Uterus (tissue), 2 donors: ENCODE measurements around the gene CDC25A.

Source experiments
- CTCF ChIP-seq, 4 experiments: fragments of 200-600 bp in 2 of 4; fragments of 450-650 bp in 2 of 4; sonication (generic) in 2 of 4; IDR thresholded peaks; one replicate each; pipeline ENCODE4 v1.5.1; 2016 to 2019; ENCODE audit warnings: antibody characterized with exemption in 4 of 4, mild to moderate bottlenecking in 2 of 4, moderate library complexity in 1 of 4
- POLR2A ChIP-seq, 2 donors: fragments of 450-650 bp; IDR thresholded peaks; one replicate each; pipeline ENCODE4 v1.6.1; 2016; ENCODE audit warnings: antibody characterized with exemption in 2 of 2, mild to moderate bottlenecking in 1 of 2, moderate library complexity in 1 of 2

GRCh38 chr3:48194446-48195071 lies 6.3 kb upstream of the CDC25A start:
- TF ChIP-seq CTCF (IDR thresholded peaks at IDR 0.05) (peak; percentile 40 to 63 (median 50)), POLR2A (IDR thresholded peaks at IDR 0.05) (no peak)
